HFFc6 (cell line): ENCODE results near the gene HOXA6. TPM values are rescaled to one million over a fixed set of nuclear protein-coding genes. Genes with fewer than 3 reads are reported as not detected.

ENCODE experiments used
- DNase-seq: peaks from one replicate; pipeline ENCODE4 v3.0.0-alpha.2; 2018
- H3K27ac Mint-ChIP-seq: 2 replicates; pipeline ENCODE4 v1.8.0; 2020; ENCODE audit warnings: mild to moderate bottlenecking, mixed read lengths
- H3K27me3 Mint-ChIP-seq: 2 replicates; pipeline ENCODE4 v1.8.0; 2021; ENCODE audit warnings: mild to moderate bottlenecking, moderate library complexity, mixed read lengths; ENCODE audit not compliant: insufficient read depth
- H3K36me3 Mint-ChIP-seq: 2 replicates; pipeline ENCODE4 v1.8.0; 2021; ENCODE audit warnings: low read depth, mixed read lengths
- H3K4me1 Mint-ChIP-seq: 2 replicates; pipeline ENCODE4 v1.8.0; 2020; ENCODE audit warnings: low read depth, mixed read lengths
- H3K4me3 Mint-ChIP-seq: 2 replicates; pipeline ENCODE4 v1.8.0; 2020; ENCODE audit warnings: mild to moderate bottlenecking, moderate library complexity, mixed read lengths
- H3K9me3 Mint-ChIP-seq: 2 replicates; pipeline ENCODE4 v1.8.0; 2020; ENCODE audit warnings: mild to moderate bottlenecking, mixed read lengths
- CTCF ChIP-seq: fragments of 200-600 bp; sonication (generic); IDR thresholded peaks from 2 replicates; pipeline ENCODE4 v1.5.0; 2021; ENCODE audit warnings: antibody characterized with exemption, mild to moderate bottlenecking
- total RNA-seq, 6 experiments: library from RNA; stranded (reverse); fragmentation: NEBNext Ultra II Directional; extraction: Animal tissue kit (Norgen Biotek cat#: 25700); gene quantifications; 2 replicates in 1 of 6; 3 replicates in 5 of 6; pipeline ENCODE4 v1.2.3, GENCODE V29; 2021

Gene HOXA6
- total RNA-seq, 6 experiments from 2014 or later, result 2.3 to 3.8 (median 2.8) TPM

GRCh38 chr7:27192546-27193334 lies 45.2 kb upstream of the HOXA6 start:
- peak overlapping the region; percentile 97 for H3K27ac Mint-ChIP-seq
- no peak for TF ChIP-seq CTCF
- peaks cover 78% of the 10 kb centered on the region for H3K4me1 Mint-ChIP-seq
- no peaks in the 10 kb centered on the region for H3K9me3 Mint-ChIP-seq
- peaks cover 3% of the 10 kb centered on the region for H3K27me3 Mint-ChIP-seq
- peak; percentile 73 for DNase-seq
- H3K4me3 Mint-ChIP-seq, result peak overlapping the region; percentile 93
- H3K36me3 Mint-ChIP-seq, result peaks cover 54% of the 10 kb centered on the region

GRCh38 chr7:27191833-27192545 lies 44.4 kb upstream of the HOXA6 start:
- Mint-ChIP-seq H3K27ac (peak overlapping the region; percentile 97), H3K4me1 (peaks cover 85% of the 10 kb centered on the region), H3K36me3 (peaks cover 46% of the 10 kb centered on the region), H3K27me3 (peaks cover 3% of the 10 kb centered on the region), H3K9me3 (no peaks in the 10 kb centered on the region), H3K4me3 (peak overlapping the region; percentile 93)
- no peak for TF ChIP-seq CTCF
- no peak for DNase-seq

- no peak for DNase-seq
- no peak for TF ChIP-seq CTCF
- H3K27ac Mint-ChIP-seq, result peak overlapping the region; percentile 97
- H3K27me3 Mint-ChIP-seq, result peaks cover 6% of the 10 kb centered on the region
- H3K4me3 Mint-ChIP-seq, result peak overlapping the region; percentile 93
- H3K4me1 Mint-ChIP-seq, result peaks cover 86% of the 10 kb centered on the region
- H3K36me3 Mint-ChIP-seq, result peaks cover 42% of the 10 kb centered on the region
- H3K9me3 Mint-ChIP-seq, result no peaks in the 10 kb centered on the region
Observed at GRCh38 chr7:27191161-27191731, 43.7 kb upstream of the HOXA6 start.

- Mint-ChIP-seq H3K27me3 (peaks cover 12% of the 10 kb centered on the region), H3K27ac (peak overlapping the region; percentile 97), H3K9me3 (no peaks in the 10 kb centered on the region), H3K4me1 (peaks cover 81% of the 10 kb centered on the region), H3K4me3 (peak overlapping the region; percentile 93), H3K36me3 (peaks cover 42% of the 10 kb centered on the region)
- DNase-seq, result no peak
- TF ChIP-seq CTCF, result no peak
Observed at GRCh38 chr7:27189997-27190748, 42.6 kb upstream of the HOXA6 start.

GRCh38 chr7:27189295-27189996 lies 41.9 kb upstream of the HOXA6 start:
- Mint-ChIP-seq H3K9me3 (no peaks in the 10 kb centered on the region), H3K27me3 (peaks cover 17% of the 10 kb centered on the region), H3K4me1 (peaks cover 74% of the 10 kb centered on the region), H3K4me3 (peak overlapping the region; percentile 93), H3K27ac (peak overlapping the region; percentile 97), H3K36me3 (peaks cover 39% of the 10 kb centered on the region)
- DNase-seq, result peak; percentile 75
- no peak for TF ChIP-seq CTCF
